ENCODE data around the gene SAMD15. TPM values are rescaled to one million over a fixed set of nuclear protein-coding genes. Genes with fewer than 3 reads are reported as not detected.
"Not testable (repeated sequence)": the region's sequence is repeated elsewhere in the genome, so short reads cannot be mapped to it uniquely, and the experiment has no call there.

SAMD15 gene
- 10 to 100 TPM in 1 of 3 donors, 1 to 10 TPM in 2; 8.4 to 10.6 (median 9.8) TPM for polyA plus RNA-seq (ENCODE audit: insufficient read length in 3 of 3)

DNA sequence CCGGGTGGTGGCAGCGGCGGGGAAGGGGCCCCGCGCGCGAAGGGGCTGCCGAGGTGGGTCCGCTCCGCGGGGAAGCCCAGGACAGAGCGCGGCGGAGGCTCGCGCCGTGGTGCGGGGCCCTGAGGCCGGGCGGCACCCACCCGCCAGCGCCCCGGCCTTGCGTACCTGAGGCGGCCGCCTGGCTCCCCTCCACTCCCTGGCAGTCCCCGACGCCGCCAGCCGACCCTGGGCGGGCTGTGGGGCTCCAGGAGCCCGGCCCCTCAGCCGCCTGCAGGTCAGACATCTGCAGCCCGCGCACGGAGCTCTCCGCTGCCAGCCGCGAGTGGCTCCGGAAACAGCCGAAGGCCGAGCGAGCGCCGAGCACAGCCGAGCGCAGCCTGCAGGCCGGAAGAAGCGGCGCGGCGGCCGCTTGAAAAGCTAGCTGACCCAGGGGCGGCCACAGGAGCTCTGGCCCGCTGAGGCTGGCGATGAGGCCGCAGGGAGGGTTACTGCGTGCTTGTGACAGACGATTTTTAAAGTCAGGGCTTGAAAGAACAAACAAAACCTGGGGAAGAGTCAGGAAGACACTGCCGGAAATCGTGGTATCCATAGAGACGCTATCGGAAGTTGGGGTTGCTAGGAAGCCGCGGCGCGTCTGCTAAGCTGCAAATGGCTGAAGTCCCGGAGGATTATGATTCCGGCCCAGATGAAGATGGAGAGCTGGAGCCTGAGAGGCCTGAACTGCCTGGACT is at the start of gene SAMD15, which contains the start of gene TMED8:
TSS of gene SAMD15 (plus strand) at position 609 of the 731 bp plus-strand sequence. CDS start at position 649, 40 bp downstream.
TSS of gene TMED8 (minus strand) at position 324 of the 731 bp plus-strand sequence. CDS start at position 283, 41 bp downstream.
- peak; percentile 75 to 84 (median 81) for DNase-seq (ENCODE audit: low read depth in 3 of 3, low spot score in 2 of 3)

DNA sequence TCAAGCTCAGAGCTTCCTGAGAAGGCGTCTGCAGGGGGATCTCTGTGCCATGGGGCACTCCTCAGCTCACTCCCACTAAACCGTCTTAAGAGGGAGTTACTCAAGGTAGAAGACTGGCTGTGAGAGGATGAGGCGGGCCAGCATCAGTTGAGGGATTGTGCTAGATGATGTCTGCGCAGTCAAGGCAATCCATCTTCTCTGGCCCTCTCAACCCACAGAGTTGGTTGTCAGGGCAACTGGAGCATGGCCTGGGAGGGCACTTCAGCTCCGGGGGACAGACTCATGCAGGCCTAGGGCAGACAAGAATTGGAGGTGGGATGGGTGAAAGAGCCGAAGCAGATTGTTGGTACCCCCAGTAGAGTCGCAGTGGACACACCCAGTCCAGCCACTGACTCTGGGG is 47.3 kb upstream of the SAMD15 start:
- DNase-seq (ENCODE audit: low read depth in 3 of 3, low spot score in 2 of 3): no peak

DNA sequence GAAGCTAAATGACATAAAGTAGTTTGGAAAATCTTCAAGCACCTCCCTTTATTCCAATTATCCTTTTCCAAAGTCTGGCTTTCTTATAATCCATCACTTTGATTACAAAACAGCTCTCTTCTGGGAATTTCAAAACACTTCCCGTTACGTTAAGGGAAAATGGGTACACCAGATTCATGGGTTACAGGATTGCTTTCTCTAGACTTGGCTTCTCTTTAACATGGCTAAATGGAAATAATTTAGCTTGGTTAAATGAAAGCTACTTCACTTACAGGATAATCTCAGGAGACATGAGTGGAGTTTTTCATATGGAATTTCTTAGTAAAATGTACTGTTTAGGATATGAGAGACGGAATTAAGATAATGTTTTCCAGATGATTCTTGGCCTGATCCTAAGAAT is 41.6 kb upstream of the SAMD15 start:
- no peak for DNase-seq (ENCODE audit: low read depth in 3 of 3, low spot score in 2 of 3)

DNA sequence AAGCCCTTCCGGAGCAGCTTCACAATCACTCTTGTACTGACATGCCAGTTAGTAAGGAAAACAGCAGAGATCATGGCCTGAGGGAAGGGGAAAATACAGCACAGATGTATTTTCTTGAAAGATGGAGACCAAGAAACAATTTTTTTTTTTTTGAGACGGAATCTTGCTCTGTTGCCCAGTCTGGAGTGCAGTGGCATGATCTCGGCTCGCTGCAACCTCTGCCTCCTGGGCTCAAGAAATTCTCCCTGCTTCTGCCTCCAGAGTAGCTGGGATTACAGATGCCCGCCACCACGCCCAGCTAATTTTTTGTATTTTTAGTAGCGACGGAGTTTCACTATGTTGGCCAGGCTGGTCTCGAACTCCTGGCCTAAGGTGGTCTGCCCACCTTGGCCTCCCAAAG is 39.9 kb upstream of the SAMD15 start:
- not testable (repeated sequence) for DNase-seq (ENCODE audit: low read depth in 3 of 3, low spot score in 2 of 3)

DNA sequence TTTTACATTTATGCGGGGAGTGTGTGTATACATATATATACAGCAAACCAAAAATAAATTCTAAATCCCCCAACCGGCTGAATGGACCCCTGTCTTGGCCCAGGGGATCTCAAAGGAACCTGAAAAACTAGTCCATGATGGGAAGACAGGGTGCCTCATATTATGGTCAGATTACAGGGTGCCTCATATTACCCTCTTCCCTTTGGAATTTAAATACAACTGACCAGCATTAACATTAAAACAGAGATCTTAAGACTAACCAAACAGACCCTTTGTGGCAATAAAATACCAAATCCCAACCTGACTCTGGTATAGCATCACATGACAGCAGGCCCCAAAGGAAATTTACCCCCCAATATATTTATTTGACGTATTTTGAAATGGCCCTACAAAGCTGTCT is 39.3 kb upstream of the SAMD15 start:
- no peak for DNase-seq (ENCODE audit: low read depth in 3 of 3, low spot score in 2 of 3)

DNA sequence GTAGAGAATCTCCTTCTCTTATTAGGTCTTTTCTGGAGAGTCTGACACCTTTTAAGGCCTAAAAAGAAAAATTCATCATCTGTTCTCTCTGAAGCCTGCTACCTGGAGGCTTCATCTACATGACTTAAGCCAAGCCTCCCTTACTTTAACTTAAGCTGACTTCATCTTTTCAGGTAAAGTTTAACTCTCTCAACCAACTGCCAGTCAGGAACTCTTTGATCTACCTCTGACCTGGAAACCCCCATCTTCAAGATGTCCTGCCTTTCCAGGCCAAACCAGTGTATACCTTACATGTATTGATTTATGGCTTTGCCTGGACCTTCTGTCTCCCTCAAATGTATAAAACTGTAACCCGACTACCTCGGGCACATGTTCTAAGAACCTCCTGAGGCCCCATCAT is 38.9 kb upstream of the SAMD15 start:
- DNase-seq (ENCODE audit: low read depth in 3 of 3, low spot score in 2 of 3): no peak

DNA sequence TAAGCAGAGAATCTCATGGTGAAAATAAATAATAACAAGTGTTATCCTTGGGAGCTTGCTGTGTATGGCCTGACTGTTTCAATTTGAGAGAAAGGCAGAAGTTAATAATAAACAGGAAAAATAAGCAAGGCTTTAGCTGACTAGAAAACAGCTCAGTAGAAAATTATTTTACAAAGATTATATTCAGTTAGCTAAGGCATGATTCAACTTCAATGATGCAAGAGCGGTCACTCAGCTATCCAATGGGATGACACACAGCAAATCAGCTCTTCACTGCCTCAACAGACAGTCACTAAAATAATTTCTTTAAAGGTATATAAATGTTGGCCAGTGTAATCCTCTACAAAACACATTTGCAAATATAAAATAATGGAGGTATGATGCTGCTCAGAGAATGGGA is 37.8 kb upstream of the SAMD15 start:
- no peak for DNase-seq (ENCODE audit: low read depth in 3 of 3, low spot score in 2 of 3)

DNA sequence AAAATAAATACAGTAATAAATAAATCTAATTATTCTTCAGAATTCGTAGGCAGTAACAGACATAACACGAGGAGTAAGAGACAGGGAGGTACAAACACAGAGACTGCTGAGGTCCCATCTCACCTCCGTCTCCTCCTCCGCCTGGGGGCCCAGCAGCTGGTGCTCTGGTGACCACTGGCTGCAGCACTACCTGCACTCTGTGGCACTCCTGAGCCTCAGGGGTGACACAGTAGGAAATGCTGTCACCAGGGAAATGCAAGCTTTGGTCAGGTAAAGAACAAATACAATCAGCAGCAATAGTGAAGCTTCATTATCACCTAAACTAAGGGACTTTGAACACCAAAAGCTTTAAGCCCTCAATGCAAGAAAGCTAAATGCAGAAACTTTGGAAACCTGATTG is 36.8 kb upstream of the SAMD15 start:
- DNase-seq (ENCODE audit: low read depth in 3 of 3, low spot score in 2 of 3): no peak

DNA sequence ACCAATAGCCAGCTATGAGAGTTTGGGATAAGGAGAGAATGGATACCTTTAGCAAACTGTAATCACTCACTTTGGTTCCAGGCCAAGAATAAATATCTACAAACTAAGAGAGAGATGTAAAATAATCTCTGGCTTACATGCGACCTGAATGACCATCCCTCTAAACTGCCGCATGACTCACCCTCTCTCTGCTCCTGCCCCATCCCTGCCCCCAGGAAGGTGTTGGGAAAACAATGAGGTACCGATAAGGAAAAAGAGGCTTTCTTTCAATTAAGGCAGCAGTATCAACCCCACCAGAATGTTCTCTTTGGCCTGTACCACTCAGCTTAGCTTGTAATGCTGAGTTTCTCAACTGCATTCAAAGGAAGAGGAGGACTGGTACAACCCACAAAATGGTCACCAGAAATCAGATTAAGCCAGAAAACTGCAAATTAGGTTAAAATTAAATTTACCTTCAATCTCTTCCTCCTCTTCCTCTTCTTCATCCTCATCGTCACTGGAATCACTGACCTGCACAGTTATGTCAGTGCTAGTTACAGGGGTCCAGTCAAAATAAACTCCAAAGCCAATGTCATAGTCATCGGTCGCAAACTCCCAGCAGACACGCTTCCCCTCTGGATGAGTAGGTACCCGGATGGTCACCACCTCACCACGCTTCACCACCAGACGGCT is 34.3 kb upstream of the SAMD15 start:
- DNase-seq (ENCODE audit: low read depth in 3 of 3, low spot score in 2 of 3): no peak

DNA sequence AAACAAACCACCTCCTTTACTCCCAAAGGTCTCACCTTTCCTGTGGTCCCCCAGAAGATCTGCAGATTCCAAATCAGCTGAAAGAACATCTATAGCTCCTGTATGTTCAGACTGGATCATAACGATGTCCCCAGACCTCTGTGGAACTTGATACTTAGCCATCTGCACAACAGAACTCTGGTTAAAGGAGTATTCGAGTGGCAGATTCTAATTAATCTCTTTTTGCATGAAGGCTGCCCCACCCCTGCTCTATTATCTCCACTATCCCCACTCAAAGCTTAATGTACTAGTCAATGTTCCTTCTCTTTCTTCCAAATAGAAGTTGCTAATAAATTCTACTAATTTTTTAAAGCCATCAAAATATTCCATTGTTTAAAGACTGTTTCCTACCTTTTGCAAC is 33.5 kb upstream of the SAMD15 start:
- no peak for DNase-seq (ENCODE audit: low read depth in 3 of 3, low spot score in 2 of 3)

DNA sequence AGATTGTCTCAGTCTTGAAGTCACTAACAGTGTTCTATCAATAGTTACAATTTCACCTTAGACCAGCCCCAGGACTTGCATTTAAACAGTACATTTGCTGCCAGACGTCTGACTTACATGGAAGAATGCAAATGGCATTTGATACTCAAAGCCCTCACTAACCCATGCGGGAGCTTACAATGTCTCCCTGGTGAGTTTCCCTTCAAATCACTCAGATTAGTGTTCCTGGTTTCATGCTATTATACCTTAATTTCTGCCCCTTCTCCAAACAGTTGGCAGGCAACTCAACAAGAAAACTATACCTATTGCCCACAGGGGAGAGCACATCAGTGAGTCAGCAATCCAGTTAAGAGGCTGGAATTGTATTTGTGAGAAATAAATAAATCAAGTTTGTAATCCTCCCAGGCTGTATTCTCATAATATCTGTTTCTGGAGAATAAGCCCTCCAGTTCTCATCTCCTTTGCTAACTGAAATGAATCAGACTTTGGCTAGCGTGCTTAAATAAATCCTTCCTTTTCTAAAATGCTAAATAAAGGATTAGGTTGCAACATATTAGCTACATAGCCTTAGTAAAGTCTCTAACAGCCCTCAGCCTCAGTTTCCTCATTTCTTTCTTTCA is 32.7 kb upstream of the SAMD15 start:
- DNase-seq (ENCODE audit: low read depth in 3 of 3, low spot score in 2 of 3): no peak

DNA sequence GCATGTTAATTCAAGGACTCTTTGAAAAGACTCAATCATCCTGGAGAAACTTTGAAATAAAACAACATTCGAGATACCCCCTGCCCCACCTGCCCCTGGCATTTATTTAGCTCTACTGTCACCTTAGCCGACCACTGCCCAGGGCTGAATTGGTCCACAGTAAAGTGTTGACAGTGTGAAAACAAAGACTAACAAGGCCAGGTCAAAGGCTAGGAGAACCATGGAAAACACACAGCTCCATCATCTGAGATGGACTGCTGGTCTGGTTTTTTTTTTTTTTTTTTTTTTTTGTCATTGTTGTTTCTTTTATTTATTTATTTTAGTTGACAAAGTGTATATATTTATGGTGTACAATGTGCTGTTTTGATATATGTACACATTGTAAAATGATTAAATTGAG is 30.7 kb upstream of the SAMD15 start:
- no peak for DNase-seq (ENCODE audit: low read depth in 3 of 3, low spot score in 2 of 3)

DNA sequence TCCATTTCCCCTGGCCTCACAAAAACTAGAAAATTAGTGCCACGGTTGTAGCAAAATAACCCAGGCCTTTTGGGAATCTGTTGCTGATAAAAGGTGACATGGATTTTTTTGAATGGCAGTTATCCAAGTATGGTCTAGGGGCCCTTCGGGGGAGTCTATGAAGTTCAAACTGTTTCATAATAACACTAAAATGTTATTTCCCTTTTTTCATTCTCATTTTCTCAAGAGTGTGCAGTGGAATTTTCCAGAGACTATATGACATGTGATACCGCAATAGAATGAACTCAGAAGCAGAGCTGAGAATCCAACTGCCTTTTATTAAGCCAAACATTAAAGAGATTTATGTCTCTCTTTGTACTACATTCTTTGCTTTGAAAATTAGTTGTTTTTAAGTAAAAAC is 29.4 kb upstream of the SAMD15 start:
- peak in 1 of 3 donors; percentile 27 for DNase-seq (ENCODE audit: low read depth in 3 of 3, low spot score in 2 of 3)

DNA sequence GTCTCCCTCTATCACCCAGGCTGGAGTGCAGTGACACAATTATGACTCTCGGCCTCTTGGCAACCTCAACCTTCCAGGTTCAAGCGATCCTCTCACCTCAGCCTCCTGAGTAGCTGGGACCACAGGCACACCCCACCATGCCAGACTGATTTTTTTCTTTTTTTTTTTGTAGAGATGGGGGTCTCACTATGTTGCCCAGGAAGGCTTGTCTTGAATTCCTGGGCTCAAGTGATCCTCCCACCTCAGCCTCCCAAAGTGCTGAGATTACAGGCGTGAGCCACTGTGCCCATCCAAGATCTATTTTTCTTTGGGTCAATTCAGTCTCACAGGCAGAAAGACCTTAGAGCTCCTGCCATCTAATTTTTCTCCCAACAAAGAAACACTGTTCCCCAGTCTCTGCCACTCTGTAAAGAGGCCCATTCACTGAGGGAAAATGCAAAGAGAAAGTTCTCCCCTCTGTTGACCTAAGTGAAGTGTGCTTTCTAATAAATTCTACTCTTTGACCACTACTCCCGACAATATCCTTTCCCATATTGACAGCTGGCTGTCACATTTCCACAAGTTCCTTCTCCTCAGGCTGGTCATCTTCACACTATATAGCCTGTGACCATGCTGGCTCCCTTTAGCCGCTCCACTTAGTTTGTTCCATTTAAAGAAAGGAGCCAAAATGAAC is 23.6 kb upstream of the SAMD15 start:
- DNase-seq (ENCODE audit: low read depth in 3 of 3, low spot score in 2 of 3): no peak

DNA sequence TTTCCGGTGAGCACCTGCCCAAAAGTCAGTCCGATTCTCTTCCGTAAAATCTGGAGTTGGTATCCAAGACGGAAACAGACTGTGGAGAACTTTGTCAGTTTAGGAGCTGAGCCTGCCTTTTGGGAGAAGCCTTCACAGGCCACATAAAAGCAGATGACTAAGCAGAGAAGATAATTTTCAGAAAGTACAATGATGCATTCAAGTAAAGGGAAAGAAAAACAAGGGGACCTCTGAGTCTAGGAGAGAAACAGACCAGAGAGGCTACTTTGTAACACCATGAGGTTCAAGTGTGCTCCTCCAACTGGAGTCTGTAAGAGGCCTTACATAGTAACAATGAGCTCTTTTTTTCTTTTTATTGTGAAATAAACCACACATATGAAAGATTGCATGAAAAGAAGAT is 21.4 kb upstream of the SAMD15 start:
- no peak for DNase-seq (ENCODE audit: low read depth in 3 of 3, low spot score in 2 of 3)

DNA sequence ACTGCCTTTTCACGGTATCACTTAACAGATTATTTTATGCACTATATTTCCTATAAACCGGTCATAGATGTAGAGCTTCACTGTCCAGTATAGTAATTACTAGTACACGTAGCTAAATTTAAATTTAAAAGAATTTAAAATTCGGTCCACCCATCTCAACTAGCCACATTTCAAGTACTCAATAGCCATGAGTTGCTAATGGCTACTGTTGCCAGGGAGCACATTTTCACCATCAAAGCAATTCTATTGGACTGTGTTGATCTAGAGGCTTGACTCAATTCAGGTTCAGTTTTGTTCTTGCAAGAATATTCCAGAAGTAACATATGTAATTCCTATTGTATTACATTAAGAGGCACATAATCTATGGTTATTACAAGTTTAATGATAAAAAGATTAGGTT is 20.3 kb upstream of the SAMD15 start:
- DNase-seq (ENCODE audit: low read depth in 3 of 3, low spot score in 2 of 3): no peak

DNA sequence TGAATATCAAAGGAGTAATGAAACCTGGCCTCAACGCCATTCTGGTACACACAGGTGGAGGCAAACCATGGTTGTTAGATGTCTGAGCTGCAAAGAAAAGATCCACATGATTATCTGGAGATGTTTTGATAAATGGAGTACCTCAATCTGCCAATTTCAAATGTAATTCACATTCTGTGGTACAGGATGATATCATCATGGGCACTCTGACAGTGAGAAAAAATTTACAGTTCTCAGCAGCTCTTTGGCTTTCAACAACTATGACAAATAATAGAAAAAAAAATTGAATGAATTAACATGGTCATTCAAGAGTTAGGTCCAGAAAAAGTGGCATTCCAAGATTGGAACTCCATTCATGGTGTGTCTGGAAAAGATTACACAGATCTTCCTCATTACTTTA is 17.6 kb upstream of the SAMD15 start:
- DNase-seq (ENCODE audit: low read depth in 3 of 3, low spot score in 2 of 3): no peak

DNA sequence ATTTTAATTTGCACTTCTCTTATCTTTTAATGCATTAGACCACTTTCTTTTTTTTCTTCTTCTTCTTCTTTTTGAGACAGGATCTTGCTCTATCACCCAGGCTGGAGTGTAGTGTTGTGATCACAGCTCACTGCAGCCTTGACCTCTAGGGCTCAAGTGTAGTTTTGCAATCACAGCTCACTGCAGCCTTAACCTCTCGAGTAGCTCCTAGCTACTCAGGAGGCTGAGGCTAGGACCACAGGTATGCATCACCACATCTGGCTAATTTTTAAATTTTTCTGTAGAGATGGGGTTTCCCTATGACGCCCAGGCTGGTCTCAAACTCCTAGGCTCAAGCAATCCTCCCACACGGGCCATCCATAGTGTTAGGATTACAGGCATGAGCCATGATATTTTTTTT is 13.0 kb upstream of the SAMD15 start:
- no peak for DNase-seq (ENCODE audit: low read depth in 3 of 3, low spot score in 2 of 3)

DNA sequence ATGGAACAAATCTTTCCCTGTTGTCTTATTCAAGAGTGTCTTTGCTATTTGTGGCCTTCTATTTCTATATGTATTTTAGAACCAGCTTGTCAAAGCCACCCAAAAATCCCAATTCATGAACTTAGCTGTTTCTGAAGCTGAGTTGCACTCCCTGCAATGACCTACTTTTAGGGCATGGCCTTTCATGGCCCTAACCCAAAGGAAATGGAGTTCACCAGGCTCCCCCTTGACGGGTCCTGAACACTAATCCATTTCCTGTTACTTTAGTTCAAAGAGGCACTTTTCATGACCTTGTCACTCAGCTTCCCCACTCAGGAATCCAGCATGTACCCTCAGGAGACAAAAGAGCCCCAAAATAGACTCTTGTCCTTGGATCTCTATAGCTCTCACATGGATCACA is 7.9 kb upstream of the SAMD15 start:
- no peak for DNase-seq (ENCODE audit: low read depth in 3 of 3, low spot score in 2 of 3)

DNA sequence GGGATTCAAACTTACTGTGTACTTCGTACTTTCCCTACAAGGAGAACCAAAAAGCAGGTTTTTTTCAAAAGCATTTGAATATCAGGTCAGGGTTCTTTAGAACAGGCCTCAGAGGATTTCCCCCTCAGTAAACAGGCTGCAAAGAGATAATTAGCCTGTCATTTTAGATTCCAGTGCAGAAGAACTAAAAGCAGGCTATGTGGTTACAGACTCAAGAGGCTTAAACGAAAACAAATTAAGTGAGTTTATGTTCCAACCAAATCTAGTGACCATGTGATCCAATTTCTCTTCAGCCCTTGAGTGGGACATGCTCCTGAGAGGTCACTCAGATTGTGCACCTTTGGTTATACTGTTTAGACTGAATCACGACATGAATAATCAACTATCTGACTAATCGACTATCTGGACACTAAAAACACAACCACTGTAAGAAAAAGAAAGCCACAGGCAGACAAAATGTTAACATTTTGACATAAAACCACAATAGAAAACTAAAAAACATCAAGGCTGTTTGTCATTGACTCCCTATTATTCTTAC is 4.8 kb upstream of the SAMD15 start:
- DNase-seq (ENCODE audit: low read depth in 3 of 3, low spot score in 2 of 3): no peak

Data from right renal cortex interstitium (tissue), 3 donors.